GM18868 (cell line): ENCODE results near the gene XAF1.
"Not testable (repeated sequence)": the region's sequence is repeated elsewhere in the genome, so short reads cannot be mapped to it uniquely, and the experiment has no call there.

Experiments used
- ATAC-seq: cut with Tn5 transposase; IDR thresholded peaks from one replicate; pipeline ENCODE4 v1.9.1; 2021; ENCODE audit warnings: mild to moderate bottlenecking, moderate library complexity; ENCODE audit not compliant: unreplicated experiment

XAF1 gene

DNA sequence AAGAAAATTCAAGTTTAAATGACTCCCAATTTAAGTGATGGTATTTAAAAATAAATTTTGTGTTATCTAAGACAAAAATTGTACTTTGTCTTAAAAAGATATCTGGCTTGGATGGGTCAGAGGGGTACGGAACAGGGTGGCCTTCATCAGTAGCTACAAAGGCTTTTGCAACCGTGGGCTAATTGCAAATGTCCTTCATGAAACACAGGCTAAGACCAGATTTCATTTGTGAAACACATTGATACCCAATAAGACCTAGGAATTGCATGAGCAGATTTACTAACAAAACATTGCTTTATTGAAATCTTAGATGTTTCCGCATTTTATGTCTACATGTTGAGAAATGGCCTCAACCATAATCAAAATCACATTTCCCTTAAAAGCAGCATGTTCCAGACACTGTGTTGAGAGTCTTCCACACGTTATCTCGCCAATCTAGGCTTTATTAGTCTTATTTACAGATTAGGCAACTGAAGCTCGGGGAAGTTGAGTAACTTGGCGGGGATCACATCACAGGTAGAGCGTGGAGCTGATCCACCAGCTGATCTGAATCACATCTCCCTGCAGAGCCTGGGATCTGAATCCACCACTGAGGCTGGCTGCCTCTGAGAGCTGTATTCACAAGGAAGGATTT lies 42.0 kb downstream of the XAF1 start:
- ATAC-seq = no peak

DNA sequence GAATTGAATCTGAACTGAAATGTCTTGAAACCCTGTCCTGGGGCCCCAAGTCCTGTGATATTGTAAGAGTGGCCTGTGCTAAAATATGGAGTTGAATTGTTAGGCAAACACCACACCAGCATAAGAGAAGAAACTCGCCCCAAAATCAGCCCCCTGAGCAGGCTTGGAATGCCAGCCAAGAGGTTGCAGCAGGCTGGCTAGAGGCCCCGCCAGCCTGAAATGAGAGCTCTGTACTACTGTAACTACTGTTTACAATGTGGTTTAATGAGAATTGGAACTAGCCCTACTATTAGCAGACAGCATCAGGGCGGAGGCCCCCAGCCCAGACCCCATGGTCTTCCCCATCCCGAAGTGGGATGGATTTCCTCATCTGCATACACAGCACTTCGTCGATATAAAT lies 43.9 kb downstream of the XAF1 start:
- ATAC-seq = no peak

DNA sequence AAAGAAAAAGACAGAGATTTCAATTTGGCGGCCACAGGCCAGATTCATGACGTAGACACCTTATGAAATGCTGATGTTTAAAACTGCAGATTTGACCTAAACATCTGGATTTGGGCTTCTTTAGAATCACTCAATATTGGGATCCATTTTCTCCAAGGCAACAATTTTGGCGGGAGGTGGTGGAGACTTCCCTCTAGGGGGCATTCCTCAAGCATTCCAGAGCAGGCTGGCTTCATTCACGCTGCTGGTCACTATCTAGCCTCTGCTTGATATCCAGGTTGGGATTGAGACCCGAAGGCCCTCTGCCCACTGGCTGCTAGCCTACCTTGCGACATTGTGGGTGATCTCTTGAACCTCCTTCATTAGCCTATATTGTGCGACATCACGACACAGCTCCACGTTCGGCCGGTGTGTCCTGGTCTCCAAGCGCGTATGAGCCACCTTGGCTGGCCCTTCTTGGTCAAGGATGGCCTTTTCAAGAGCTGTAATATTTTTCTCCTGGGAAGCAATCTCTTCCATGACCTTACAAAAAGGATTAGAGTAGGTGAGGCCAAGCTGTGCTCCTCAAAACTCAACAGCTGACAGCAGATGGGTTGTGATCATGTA lies 44.7 kb downstream of the XAF1 start:
- ATAC-seq = no peak

DNA sequence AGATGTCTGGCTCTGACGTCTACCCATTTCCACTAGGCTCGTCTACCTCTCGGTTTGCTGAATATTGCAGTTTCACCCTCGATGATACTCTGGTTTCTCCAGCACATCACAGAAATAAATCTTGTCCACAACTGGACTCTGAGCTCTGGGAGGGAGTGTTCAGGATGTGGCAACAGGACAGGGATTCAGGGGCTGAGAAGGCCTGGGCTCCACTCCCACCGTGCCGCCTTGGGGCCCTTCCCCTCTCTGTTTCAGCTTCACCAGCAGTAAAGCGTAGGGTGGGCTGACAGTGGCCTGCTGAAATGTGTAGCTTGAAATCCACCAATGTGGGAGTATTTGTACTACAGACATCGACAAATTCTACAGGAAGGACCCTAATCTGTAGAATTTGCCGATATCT lies 55.7 kb downstream of the XAF1 start:
- no peak for ATAC-seq

DNA sequence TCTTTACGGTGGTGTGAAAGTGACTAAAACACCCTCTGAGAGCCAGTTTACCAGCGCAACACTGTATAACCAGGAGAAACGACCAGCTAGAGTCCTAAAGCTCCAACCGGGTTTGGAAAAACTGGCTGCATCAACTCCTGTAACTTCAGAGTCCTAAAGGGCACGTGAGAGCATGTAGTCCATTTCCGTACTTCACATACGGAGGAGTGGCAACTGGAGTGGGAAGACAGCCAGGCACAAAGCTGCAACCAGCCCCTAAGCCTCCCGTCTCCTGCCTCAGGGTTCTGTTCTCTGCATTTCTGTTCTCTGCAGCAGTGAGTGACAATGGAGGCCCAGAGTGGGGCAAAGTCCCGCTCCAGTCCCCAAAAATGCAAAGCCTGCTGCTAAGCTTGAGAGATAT lies 56.4 kb downstream of the XAF1 start:
- no peak for ATAC-seq

DNA sequence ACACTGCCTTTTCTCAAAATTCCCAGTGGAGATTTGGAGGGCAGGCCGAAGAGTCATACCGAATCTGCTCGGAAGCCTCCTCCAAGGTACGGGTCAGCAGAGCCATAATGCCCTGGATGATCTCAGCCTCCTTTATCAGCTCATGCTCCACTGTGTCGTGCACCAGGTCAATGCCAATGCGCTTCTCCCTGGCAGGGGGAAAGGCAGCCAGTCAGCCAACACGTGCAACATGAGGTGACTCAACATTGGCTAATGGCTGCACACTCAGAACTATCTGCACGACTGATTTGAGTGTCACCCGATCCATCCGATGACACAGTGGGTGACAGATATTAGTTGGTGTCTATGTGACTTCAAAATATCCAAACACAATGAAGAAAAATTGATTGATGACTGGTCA lies 59.9 kb downstream of the XAF1 start:
- ATAC-seq = no peak

DNA sequence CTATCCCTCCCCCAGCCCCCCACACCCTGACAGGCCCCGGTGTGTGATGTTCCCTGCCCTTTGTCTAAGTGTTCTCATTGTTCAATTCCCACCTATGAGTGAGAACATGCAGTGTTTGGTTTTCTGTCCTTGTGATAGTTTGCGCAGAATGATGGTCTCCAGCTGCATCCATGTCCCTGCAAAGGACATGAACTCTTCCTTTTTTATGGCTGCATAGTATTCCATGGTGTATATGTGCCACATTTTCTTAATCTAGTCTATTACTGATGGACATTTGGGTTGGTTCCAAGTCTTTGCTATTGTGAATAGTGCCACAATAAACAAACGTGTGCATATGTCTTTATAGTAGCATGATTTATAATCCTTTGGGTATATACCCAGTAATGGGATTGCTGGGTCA lies 60.5 kb downstream of the XAF1 start:
- ATAC-seq = not testable (repeated sequence)

DNA sequence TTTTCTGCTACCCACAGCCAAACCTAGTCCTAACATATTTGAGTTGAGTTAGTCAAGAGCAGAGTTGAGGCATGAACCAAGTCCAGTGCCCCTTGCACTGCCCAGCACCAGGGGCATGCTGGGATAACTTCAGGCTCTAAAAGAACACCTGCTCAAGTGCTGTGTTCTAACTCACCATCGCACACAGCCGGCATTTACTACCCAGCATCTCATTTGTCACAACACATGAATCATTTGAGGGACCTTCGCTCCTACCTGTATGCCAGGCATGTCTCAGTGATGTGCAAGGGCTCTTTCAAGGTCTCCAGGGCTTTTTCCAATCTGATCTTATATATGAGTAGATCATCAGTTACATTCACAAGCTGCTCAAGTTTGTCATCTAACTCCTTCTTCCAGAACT lies 63.1 kb downstream of the XAF1 start:
- ATAC-seq = no peak

DNA sequence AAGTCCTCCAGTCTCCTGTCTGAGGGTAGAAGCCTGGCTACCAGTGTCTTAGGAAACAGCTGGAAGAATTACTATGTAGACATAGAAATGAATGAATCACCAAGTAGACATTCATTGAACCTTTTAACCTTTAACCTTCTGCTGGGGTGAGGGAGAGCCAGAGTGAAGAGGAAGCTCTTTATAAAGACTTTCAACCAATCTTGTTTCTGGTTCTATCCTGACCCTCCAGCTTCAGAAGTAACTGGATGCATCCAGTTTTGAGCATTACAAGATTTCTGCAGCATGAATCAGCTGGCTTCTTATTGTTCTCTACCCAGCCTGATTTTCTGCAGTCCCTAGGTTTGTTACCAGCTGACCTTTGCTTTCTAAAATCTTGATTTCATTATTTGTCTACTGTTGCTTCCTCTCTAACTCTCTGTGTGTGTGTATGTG lies 67.2 kb downstream of the XAF1 start:
- no peak for ATAC-seq
